Pancreas (tissue), 10 donors: ENCODE results near the gene TSHZ1. TPM values are rescaled to one million over a fixed set of nuclear protein-coding genes. Genes with fewer than 3 reads are reported as not detected.

Experiments used
- ATAC-seq, 4 donors: fragments of 200-7000 bp; cut with Tn5 transposase; one replicate each; pipeline versions ENCODE4 v1.8.0 to v1.9.1; 2020; ENCODE audit warnings: mild to moderate bottlenecking in 4 of 4, moderate library complexity in 4 of 4
- DNase-seq, 6 donors: peaks; one replicate each; pipeline ENCODE4 v3.0.0-alpha.2; 2020
- FAIRE-seq: peaks from 2 replicates; lab custom pipeline; 2012; peaks lifted over from hg19 to GRCh38; lab: Jason Lieb, UNC
- H3K27ac ChIP-seq, 4 donors: fragments of 200-600 bp; sonication (generic); 1 replicate in 3 of 4; 2 replicates in 1 of 4; pipeline versions ENCODE4 v1.5.0 to v1.8.0; 2020
- H3K27me3 ChIP-seq, 4 donors: fragments of 200-600 bp; one replicate each; pipeline ENCODE4 v1.8.0; 2021
- H3K36me3 ChIP-seq, 3 donors: fragments of 200-600 bp; sonication (generic) in 1 of 3; one replicate each; pipeline versions ENCODE4 v1.5.0 to v1.8.0; 2020 to 2021
- H3K4me1 ChIP-seq, 3 donors: fragments of 200-600 bp; one replicate each; pipeline ENCODE4 v1.8.0; 2021
- H3K4me3 ChIP-seq, 4 donors: fragments of 200-600 bp; sonication (generic) in 2 of 4; one replicate each; pipeline versions ENCODE4 v1.5.0 to v1.8.0; 2020 to 2021
- H3K9me3 ChIP-seq, 4 donors: fragments of 200-600 bp; one replicate each; pipeline ENCODE4 v1.8.0; 2021
- WGBS, 2 donors: extraction: QIAGEN DNeasy Blood & Tissue Kit; methylation state at CpG; one replicate each; pipeline ENCODE4 v1.1.7; 2013; 5-methylcytosine and 5-hydroxymethylcytosine counted together
- intact Hi-C, 3 donors: fragments of 100-400 bp; cut with DNase I; formaldehyde crosslinking; loops; one replicate each; pipeline versions ENCODE4 v1.11.1 to v1.14.2; 2022
- polyA plus RNA-seq, 2 donors: library from polyadenylated mRNA; stranded (reverse); fragments of 200-250 nt; gene quantifications; one replicate each; pipeline ENCODE4 v1.2.3, GENCODE V29; 2013
- total RNA-seq, 6 donors: library from RNA; stranded (reverse); fragmentation: NEBNext Ultra II Directional in 4 of 6; extraction: Animal tissue kit (Norgen Biotek cat#: 25700) in 4 of 6; gene quantifications; one replicate each; pipeline versions ENCODE4 v1.2.1 to v1.2.4, GENCODE V29; 2021 to 2023
- TF ChIP-seq, protein P1 (sequence below), 4 donors: fragments of 200-600 bp; sonication (generic) in 3 of 4; IDR thresholded peaks; one replicate each; pipeline versions ENCODE4 v1.5.0 to v1.8.0; 2021; ENCODE audit warnings: antibody characterized with exemption in 4 of 4
- donor health status: healthy with polysubstance abuse.
- donor health status: DM: no; HTN: no; CAD: no; lungs with moderate emphysema.
- donor health status: DM: no; HTN: no; CAD: no.
- donor health status: control.
- donor health status: control.
- donor health status: Bipolar disorder and iron deficiency.
- donor health status: DM: yes; HTN: yes; CAD: no.
- donor health status: DM: no; HTN: no; CAD: no.
- donor health status: DM: no; HTN: no; CAD: no.
- donor health status: DM: yes; HTN: yes; CAD: no.

TSHZ1 gene
- total and polyA plus RNA-seq, 8 donors: 4.7 to 13.6 (median 7.6) TPM

DNA sequence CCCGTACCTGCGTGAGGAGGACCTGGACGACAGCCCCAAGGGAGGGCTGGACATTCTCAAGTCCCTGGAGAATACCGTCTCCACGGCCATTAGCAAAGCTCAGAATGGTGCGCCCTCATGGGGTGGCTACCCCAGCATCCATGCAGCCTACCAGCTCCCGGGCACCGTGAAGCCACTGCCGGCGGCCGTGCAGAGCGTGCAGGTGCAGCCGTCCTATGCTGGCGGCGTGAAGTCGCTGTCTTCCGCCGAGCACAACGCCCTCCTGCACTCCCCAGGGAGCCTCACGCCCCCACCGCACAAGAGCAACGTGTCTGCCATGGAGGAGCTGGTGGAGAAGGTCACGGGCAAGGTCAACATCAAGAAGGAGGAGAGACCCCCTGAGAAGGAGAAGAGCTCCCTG is 76.4 kb downstream of the TSHZ1 start:
- no peaks in the 10 kb centered on the region for H3K4me1 ChIP-seq
- 98% methylated on average over 23 of the region's 23 CpGs for WGBS, 2 donors
- no peak for FAIRE-seq
- H3K27me3 ChIP-seq: no peaks in the 10 kb centered on the region
- intact Hi-C loops: no loop called here
- TF ChIP-seq, protein P1, sequence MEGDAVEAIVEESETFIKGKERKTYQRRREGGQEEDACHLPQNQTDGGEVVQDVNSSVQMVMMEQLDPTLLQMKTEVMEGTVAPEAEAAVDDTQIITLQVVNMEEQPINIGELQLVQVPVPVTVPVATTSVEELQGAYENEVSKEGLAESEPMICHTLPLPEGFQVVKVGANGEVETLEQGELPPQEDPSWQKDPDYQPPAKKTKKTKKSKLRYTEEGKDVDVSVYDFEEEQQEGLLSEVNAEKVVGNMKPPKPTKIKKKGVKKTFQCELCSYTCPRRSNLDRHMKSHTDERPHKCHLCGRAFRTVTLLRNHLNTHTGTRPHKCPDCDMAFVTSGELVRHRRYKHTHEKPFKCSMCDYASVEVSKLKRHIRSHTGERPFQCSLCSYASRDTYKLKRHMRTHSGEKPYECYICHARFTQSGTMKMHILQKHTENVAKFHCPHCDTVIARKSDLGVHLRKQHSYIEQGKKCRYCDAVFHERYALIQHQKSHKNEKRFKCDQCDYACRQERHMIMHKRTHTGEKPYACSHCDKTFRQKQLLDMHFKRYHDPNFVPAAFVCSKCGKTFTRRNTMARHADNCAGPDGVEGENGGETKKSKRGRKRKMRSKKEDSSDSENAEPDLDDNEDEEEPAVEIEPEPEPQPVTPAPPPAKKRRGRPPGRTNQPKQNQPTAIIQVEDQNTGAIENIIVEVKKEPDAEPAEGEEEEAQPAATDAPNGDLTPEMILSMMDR (IDR thresholded peaks at IDR 0.05): no peak
- H3K4me3 ChIP-seq: no peak overlapping the region
- DNase-seq: no peak
- H3K36me3 ChIP-seq: peaks cover 0 to 26% (median 8%) of the 10 kb centered on the region in 3 donors
- H3K9me3 ChIP-seq: no peaks in the 10 kb centered on the region
- no peak overlapping the region for H3K27ac ChIP-seq
- no peak for ATAC-seq

DNA sequence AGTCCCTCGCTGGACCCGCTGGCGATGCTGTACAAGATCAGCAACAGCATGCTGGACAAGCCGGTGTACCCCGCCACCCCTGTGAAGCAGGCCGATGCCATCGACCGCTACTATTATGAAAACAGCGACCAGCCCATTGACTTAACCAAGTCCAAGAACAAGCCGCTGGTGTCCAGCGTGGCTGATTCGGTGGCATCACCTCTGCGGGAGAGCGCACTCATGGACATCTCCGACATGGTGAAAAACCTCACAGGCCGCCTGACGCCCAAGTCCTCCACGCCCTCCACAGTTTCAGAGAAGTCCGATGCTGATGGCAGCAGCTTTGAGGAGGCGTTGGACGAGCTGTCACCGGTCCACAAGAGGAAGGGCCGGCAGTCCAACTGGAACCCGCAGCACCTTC is 77.1 kb downstream of the TSHZ1 start:
- 96 to 98% methylated on average over 24 of the region's 24 CpGs for WGBS, 2 donors
- no peak overlapping the region for H3K27ac ChIP-seq
- H3K4me3 ChIP-seq: no peak overlapping the region
- TF ChIP-seq, protein P1 (IDR thresholded peaks at IDR 0.05): no peak
- H3K9me3 ChIP-seq: no peaks in the 10 kb centered on the region
- FAIRE-seq (no peak), ATAC-seq (no peak), DNase-seq (no peak)
- intact Hi-C loops: no loop called here
- H3K4me1 ChIP-seq: no peaks in the 10 kb centered on the region
- peaks cover 0 to 26% (median 8%) of the 10 kb centered on the region in 3 donors for H3K36me3 ChIP-seq
- H3K27me3 ChIP-seq: no peaks in the 10 kb centered on the region

DNA sequence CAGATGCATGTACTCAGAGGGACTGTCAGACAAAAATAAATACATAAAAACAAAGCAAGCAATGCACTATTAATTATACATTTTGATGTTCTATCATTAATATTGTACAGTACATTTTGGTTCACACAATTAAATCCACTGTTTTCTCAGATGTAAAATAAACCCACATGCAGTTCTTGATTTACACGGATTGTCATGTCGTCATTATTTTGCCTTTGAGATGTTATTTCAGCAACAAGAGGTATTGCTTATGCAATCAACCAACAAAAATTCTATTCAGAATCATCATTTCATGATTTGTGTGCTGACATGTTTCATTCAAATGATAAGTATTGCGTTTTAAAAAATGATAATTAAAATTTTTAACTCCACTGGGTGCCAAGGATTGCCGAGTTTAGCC is 79.2 kb downstream of the TSHZ1 start:
- FAIRE-seq (no peak), DNase-seq (no peak), ATAC-seq (no peak)
- TF ChIP-seq, protein P1 (IDR thresholded peaks at IDR 0.05): no peak
- WGBS, 2 donors: 84 to 85% methylated on average over 4 of the region's 4 CpGs
- H3K9me3 ChIP-seq: no peaks in the 10 kb centered on the region
- H3K4me3 ChIP-seq: no peak overlapping the region
- peaks cover 0 to 26% (median 8%) of the 10 kb centered on the region in 3 donors for H3K36me3 ChIP-seq
- no peak overlapping the region for H3K27ac ChIP-seq
- no peaks in the 10 kb centered on the region for H3K27me3 ChIP-seq
- intact Hi-C loops: no loop called here
- no peaks in the 10 kb centered on the region for H3K4me1 ChIP-seq

DNA sequence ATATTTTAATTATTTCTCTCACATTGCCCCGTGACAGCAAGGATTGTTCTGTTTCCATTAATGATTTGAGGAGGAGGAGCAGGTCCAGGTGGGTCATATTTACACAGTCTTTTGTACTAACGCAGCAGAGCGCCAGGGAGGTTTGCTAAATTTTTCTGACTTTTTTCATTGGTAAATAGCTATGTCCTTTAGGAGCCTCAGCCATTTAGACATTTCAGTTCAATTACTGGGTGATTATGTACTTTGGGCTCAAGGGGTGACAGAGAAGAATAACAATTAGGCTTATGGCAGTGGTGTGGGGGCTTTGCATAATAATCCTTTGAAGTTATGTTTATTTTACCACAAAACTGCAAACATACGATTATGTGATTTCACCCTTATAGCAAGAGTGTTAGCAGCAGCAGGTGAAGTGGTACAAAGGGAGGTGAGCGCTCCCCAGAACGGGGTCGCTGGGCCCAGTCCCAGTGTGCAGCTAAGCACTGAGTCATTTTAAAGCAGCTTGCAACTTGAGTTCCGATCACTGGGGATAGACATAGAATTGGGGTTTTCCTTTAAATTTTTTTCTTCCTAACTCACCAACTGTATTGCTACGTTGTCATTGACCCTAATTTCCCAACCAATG is 80.3 kb downstream of the TSHZ1 start:
- Histone ChIP-seq H3K4me1 (no peaks in the 10 kb centered on the region), H3K4me3 (no peak overlapping the region), H3K36me3 (peaks cover 0 to 22% (median 8%) of the 10 kb centered on the region in 3 donors), H3K27me3 (no peaks in the 10 kb centered on the region), H3K9me3 (no peaks in the 10 kb centered on the region), H3K27ac (no peak overlapping the region)
- 74 to 78% methylated on average over 9 of the region's 9 CpGs for WGBS, 2 donors
- FAIRE-seq (no peak), ATAC-seq (peak in 3 of 4 donors; percentile 24 to 69 (median 25)), DNase-seq (no peak)
- TF ChIP-seq, protein P1 (IDR thresholded peaks at IDR 0.05): no peak
- intact Hi-C loops: no loop called here

DNA sequence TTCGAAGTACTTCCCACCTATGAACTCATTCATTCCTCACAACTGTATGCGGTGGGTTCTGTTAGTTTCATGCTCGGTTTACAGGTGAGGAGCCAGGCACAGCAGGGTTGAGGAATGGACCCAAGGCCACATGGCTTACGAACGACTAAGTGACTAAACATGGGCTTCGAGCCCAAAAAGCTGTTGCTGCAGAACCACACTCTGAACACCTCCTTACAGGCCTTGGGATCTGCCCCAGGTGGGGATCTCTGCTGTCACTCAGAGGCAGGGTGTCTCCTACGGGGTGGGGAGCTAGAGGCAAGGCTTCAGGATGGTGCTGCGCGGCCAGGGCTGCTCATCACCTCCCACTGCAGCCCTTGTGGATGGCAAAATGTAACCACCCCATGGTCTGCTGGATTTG is 80.9 kb downstream of the TSHZ1 start:
- Histone ChIP-seq H3K36me3 (peaks cover 0 to 16% (median 1%) of the 10 kb centered on the region in 3 donors), H3K27ac (no peak overlapping the region), H3K27me3 (no peaks in the 10 kb centered on the region), H3K4me1 (no peaks in the 10 kb centered on the region), H3K9me3 (no peaks in the 10 kb centered on the region), H3K4me3 (no peak overlapping the region)
- 79 to 82% methylated on average over 9 of the region's 9 CpGs for WGBS, 2 donors
- intact Hi-C loops: no loop called here
- ATAC-seq (no peak), DNase-seq (no peak), FAIRE-seq (no peak)
- TF ChIP-seq, protein P1 (IDR thresholded peaks at IDR 0.05): no peak
